Lower leg skin (tissue), 3 donors: ENCODE results near the gene TRIM64C.
"Not testable (repeated sequence)": the region's sequence is repeated elsewhere in the genome, so short reads cannot be mapped to it uniquely, and the experiment has no call there.

Source experiments
- POLR2A ChIP-seq, 2 donors: fragments of 450-650 bp; IDR thresholded peaks; one replicate each; pipeline ENCODE4 v1.6.1; 2016 to 2017; ENCODE audit warnings: antibody characterized with exemption in 2 of 2, mild to moderate bottlenecking in 1 of 2, moderate library complexity in 1 of 2
- TF ChIP-seq, protein P1 (sequence below), 3 donors: fragments of 450-650 bp; IDR thresholded peaks; one replicate each; pipeline ENCODE4 v1.5.1; 2016; ENCODE audit warnings: antibody characterized with exemption in 3 of 3, mild to moderate bottlenecking in 3 of 3, moderate library complexity in 2 of 3

DNA sequence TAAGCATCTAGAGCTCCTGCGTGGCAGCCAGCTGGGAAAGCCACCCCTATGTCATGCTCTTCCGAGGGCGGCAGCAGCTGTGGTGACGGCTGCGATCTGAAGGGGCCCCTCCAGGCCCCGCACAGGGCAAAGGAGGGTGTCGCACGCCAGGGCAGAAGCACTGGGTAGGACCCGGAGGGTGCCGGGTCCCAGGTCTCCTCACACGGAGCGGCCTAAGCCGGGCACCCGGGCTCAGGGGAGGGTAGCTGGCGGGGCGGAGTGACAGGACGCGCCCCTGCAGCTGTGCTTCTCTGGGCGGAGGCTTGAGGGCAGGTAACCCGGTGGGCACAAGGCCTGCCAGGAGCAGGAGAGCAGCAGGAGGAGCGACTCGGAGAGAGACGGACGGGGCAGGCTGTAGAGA lies 43.4 kb upstream of the TRIM64C start:
- TF ChIP-seq, protein P1, sequence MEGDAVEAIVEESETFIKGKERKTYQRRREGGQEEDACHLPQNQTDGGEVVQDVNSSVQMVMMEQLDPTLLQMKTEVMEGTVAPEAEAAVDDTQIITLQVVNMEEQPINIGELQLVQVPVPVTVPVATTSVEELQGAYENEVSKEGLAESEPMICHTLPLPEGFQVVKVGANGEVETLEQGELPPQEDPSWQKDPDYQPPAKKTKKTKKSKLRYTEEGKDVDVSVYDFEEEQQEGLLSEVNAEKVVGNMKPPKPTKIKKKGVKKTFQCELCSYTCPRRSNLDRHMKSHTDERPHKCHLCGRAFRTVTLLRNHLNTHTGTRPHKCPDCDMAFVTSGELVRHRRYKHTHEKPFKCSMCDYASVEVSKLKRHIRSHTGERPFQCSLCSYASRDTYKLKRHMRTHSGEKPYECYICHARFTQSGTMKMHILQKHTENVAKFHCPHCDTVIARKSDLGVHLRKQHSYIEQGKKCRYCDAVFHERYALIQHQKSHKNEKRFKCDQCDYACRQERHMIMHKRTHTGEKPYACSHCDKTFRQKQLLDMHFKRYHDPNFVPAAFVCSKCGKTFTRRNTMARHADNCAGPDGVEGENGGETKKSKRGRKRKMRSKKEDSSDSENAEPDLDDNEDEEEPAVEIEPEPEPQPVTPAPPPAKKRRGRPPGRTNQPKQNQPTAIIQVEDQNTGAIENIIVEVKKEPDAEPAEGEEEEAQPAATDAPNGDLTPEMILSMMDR (IDR thresholded peaks at IDR 0.05): not testable (repeated sequence)
- TF ChIP-seq POLR2A (IDR thresholded peaks at IDR 0.05): not testable (repeated sequence)
